ENCODE measurements around the gene MYCBPAP.
A peak's percentile ranks its signal among the peaks of the same experiment; 100 is the strongest.

MYCBPAP gene

DNA sequence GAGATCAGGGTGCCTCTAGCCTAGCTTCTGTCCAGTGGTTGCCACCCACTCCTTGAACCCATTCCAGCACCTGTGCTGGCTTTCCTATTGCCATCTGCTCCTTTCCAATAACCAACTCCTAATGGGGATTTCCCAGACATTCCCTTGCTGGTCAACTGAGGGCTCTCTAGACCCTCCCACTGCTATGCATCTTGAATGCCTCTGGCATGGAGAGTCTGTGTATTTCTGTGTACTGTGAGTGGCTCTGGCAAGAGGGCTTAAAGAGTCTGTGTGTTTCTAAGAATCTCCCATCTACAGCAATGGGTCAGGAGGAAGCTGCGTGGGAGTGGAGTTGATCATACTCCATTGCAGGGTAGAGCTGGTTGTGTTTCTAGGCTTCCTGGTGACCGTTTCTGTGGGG, 13.3 kb downstream of the MYCBPAP start:
- no peak for DNase-seq

DNA sequence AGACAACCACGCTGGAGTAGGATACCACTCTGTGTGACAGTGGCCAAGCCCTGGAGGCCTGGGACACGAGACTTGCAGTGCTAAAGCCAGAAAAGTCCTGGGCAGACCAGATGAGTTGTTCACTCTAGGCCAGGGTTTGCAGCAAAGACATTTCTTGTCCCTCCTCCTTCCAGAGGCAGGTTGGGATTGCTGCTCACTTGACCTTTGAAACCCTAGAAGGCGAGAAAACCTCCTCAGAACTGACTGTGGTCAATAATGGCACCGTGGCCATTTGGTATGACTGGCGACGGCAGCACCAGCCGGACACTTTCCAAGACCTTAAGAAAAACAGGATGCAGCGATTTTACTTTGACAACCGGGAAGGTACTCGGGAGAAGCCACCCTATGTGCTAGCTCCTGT, 14.5 kb downstream of the MYCBPAP start:
- DNase-seq = no peak

DNA sequence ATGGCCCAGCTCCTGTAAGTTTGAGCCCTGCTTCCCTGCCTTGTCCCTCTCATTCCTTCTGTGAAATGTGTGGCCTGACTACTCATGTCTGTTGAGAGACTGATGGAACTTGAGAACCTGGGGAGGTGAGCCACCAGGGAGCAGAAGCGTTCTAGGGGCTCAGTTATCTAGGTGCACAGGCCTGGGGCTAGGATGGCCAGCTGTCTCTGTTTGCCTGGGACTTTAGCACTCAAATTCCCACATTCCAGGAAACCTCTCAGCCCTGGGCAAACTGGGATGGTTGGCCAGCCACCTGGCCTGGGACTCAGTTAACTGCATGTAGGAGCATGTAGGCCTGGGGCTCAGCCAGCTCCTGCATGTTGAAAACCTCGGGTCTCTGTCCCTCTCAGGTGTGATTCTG, 15.0 kb downstream of the MYCBPAP start:
- DNase-seq = no peak

DNA sequence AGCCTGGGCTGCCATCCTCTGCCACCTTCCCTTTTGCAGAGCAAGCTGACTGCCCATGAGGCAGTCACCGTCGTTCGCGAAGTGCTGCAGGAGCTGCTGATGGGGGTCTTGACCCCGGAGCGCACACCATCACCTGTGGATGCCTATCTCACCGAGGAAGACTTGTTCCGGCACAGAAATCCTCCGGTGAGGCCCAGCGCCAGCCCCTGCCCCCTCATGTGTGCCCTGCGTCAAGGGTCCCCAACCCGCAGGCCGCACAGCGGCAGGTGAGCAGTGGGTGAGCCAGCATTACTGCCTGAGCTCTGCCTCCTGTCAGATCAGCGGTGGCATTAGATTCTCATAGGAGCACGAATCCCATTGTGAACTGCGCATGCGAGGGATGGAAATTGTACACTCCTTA, 16.6 kb downstream of the MYCBPAP start:
- DNase-seq = no peak

DNA sequence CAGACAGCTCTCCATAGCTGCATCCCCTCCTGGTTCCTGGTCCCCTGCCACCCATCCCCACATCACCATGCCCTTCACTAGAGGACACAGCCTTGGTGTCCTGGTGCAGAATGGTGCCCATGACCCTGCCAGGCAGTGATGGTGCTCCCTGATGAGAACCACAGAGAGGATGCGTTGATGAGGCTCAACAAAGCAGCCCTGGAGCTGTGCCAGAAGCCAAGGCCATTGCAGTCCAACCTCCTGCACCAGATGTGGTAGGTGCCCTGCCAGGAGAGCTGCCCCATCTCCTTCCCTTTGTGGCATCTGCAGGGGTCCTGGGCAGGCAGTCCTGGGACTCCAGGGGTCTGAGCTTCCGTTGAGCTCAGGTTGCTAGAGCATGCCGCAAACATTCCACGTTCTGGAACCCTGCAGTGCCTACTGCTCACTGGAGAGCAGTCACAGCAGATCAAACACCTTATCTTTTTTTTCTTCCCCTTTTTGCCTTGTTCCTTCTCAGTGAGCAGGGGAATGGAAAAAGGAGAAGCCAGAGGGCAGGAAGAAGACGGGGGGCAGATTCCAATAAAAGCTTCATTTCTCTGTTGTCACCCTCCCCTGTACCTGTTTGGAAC, 19.0 kb downstream of the MYCBPAP start:
- DNase-seq = no peak

DNA sequence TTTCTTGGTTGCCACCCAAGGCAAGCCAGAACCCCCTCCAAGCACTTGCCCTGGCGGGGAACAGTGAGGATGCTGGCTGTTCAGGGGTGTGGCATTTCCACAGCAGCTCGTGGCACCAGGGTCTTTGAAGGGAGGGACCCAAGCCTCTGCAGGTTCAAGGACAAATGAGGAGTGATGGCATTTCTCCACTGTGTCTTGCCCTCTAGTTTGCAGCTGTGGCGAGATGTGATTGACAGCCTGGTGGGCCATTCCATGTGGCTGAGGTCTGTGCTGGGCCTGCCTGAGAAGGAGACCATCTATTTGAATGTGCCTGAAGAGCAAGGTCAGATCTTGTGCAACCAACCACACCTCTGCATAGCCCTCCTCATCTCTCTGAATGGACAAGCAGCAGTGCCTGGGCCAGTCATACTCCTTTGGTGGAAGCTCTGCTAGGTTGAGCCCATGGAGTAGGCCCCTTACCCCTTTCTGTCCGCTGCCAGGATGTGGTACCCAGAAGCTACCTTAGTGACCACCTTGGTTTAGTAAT, 19.8 kb downstream of the MYCBPAP start:
- DNase-seq = no peak

DNA sequence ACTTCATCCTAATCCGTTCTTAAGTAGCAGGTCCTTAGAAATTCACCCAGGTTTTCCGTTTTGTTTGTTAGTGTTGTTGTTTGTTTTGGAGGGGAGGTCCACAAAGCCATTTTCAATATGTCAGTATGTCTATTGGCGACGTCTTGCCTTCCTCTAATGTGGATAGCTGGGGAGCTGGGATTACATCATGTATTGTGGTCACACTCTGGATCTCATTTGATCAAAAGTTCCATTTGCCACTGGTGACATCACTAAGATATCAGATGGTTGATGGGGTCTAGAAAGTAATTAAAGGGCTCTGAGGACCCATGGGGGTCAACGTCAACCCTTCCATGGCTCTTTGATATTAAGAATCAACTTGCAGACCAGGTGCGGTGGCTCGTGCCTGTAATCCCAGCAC, 21.6 kb downstream of the MYCBPAP start:
- DNase-seq = no peak

DNA sequence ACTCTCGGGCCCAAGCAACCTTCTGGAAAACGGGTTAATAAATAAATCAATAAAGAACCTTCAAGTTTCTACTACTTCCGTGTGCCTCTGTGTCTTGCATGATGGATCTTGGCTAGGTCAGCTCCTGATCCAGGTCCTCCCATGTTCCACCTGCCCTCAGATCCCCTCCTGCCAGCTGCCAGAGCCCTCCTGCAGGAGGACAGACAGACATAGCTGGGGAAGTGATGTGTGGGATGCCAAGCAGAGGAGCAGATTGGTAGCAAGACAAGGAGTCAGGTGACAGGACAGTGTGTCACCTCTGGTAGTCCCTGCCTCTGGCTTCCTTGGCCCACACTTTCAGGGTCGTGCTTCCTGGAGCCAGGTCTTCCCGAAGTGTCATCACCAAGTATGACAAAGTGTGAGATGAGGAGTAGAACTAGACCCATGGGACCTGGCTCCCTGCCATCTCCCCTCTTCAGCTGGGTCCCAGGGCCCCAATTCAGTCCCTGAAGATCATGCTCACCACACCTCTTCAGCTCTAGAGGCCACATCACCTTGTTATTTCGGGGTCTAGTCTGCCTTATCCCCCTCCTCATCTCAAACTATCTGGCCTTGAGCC, 23.3 kb downstream of the MYCBPAP start:
- no peak for DNase-seq

DNA sequence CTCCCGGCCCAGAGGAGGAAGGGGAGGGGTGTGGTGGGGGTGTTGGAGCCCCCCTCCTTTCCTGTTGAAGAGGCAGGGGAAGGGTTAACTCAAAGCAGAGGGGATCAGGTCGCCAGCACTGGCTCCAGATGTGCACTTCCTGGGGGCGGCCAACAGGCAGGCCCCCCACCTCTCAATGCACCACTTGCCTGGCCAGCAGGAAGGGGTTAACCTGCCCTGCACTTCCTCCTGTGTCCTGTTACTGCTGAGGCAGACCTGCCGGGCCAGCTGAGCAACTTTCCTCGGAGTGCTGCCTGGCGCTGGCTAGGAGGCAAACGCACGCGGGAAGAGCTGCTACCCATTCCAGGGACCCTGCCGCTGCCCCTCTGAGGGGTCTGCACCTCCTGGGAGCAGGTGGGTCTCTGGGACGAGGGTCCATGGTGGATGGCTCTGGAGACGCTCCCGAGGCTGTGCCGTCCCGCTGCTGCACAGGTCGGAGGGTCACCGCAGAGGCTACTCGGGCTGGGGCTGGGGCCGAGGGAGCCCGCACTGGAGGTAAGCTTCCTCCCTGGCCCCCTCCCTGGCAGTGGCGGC, 24.3 kb downstream of the MYCBPAP start, which contains the start of gene EPN3:
Gene EPN3, plus strand, starts transcription at position 284 of the 573 bp plus-strand sequence. CDS start 3,822 bp downstream, outside the sequence.
- no peak for DNase-seq

DNA sequence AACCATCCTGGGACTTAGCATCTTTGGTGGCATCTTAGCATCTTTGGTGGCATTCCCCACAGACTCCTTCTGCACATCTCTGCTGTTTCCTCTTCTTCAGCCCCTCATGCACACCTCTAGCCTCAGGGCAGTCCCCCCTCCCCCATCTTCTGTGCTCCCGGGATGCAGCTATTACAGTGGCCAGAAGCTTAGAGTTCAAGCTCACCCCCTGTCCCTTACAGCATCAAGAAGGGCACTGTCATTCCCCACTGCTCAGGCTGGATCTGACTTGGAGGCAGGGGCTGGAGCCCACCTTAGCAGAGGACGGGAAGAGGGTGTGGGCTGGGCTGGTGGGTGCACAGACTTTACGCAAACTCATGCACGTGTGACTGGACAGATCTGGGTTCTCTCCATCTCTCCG, 24.9 kb downstream of the MYCBPAP start:
- DNase-seq = no peak

DNA sequence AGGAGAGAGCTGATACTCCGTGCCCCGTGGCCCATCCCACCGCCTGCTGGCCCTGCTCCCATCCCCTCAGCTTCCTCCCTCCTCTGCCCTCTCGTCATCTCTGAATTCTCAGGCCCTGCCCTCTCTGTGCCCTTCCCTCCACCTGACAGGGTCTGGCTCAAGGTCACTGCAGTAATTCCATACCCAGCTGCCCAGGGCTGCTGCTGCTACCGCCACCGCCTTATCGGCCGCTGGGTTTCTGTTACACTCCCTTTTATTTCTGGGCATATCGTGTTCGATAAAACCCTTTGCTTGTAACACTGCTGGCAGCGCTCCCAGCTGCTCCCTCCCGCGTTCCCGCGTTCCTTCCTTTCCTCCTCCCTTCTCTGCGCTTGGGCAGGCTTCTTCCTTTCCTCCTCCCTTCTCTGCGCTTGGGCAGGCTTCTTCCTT, 25.5 kb downstream of the MYCBPAP start:
- no peak for DNase-seq

DNA sequence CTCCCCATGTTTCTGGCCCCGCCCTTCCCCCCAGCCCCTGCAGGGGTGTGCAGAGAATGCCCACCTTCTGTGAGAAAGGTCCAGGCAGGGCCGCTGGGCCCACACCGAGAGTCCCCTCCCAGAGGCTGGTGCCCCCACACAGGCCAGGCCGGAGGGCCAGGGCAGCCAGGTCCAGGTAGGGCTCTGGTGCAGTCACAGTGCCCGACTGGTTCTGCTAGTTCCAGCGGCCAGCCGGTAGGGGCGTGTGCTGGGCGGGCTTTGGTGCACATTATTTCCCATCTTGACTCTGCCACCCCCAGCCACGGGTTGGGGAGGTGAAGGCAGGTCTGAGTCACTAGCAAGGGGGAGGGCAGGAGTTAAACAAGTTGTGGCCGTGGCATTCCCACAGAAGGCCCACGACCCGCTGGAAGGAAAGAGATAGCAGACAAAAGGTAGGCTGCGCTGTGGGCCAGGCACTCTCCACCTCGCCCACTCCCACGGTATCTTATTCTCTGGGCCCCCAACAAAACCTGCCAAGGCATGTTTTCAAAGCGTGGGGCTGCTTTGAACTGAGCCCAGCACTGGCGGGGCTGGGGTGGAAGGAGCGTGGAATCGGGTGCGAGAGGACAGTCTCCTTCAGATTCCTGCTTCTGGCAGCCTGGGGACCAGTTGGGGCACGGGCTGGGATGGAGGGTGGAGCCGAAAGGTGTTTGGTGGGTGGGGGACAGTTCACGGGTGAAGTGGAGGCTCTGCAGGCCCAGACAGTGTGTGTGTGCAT, 26.2 kb downstream of the MYCBPAP start:
- peak; percentile 42 for DNase-seq

DNA sequence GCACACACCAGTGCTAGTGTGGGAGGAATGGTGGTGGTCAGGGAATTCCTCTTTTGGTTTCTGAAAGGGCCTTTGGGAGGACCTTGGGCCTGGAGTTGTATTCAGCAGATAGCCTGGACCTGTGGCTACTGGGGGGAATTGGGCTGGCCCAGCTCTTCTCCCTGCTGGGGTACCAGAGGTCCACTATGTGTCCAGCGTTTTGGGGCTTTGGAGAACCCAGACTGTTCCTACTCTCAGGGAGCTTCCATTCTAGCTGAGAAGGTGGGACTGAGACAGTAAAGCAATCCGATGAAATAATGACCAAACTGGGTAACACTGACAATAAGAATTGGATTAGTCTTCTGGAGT, 26.7 kb downstream of the MYCBPAP start:
- DNase-seq = no peak

DNA sequence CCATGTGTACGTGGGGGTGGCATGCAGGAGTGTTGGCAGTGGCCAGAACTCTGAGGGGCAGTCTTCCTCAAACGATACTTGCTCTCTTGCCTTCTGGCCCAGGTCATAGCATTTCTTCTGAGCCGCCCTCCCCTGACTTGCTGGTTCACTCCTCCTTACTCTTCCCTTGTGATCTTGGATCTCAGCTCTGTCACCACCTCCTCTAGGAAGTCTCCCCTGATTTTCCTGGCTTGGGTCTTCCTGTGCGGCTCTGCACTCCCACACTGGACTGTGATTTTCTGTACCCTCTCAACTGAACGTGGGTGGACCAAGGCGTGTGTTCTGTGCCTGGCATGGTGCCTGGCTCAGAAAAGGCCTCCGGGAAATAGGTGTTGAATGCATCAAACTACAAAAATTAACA, 27.2 kb downstream of the MYCBPAP start:
- DNase-seq = no peak

DNA sequence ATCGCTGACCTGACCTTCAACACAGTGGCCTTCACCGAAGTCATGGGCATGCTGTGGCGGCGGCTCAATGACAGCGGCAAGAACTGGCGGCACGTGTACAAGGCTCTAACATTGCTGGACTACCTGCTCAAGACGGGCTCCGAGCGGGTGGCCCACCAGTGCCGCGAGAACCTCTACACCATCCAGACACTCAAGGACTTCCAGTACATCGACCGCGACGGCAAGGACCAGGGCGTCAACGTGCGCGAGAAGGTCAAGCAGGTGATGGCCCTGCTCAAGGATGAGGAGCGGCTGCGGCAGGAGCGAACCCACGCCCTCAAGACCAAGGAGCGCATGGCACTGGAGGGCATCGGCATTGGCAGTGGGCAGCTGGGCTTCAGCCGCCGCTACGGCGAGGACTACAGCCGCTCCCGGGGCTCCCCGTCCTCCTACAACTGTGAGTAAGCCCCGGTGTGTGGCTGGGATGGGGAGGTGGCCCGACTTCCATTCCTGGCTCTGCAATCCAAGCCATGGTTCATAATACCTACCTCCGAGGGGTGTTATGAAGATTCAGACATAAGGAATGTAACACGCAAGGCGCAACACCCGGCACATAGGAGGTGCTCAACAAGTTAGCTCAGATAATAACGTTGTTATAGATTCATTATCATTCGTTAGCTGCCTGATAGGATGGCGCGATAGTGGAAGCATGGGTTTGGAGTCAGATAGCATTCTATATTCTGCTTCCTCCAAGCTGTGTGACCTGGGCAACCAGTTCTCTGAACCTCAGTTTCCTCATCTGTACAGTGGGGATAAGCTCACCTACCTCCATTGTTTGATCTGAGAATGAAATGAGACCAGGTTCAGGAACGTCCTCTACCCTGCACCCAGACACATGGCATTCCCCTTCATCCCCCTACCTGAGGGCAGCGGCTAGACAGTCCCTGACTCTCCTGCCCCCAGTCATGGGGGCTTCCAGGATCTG, 28.7 kb downstream of the MYCBPAP start:
- DNase-seq = no peak

DNA sequence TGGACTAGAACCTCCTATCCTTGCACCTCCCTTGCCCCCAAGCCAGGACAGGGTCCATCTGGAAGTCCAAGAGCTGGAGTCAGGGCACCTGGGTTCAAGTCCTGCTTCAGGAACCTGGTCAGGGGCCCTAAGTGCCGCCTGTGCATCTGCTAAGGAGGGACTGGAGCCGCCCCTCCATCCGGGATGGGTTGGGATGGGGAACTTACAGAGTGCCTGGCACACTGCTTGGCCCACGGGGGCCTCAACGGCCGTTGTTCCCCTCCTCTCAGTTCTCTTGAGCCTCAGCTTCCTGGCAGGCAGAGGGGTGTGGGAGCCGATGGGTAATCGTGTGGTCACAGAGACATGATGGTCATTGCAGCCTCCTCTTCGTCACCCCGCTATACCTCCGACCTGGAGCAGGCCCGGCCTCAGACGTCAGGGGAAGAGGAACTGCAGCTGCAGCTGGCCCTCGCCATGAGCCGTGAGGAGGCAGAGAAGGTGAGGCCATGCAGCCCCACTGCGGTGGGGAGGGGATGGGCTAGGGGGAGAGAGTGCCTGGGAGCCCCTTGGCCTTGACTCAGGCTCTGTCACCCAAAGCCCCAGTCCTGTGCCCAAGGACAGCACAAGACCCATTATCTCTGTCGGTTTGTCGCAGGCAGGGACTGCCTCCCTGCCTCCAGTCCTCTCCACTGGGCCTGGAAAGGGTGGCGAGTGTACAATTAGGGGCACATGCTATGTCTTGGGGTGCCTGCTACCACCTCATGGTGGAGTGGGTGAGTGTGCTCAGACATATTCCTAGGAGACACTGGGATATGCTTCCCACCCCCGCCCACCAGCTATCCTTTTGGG, 29.7 kb downstream of the MYCBPAP start:
- DNase-seq = no peak

DNA sequence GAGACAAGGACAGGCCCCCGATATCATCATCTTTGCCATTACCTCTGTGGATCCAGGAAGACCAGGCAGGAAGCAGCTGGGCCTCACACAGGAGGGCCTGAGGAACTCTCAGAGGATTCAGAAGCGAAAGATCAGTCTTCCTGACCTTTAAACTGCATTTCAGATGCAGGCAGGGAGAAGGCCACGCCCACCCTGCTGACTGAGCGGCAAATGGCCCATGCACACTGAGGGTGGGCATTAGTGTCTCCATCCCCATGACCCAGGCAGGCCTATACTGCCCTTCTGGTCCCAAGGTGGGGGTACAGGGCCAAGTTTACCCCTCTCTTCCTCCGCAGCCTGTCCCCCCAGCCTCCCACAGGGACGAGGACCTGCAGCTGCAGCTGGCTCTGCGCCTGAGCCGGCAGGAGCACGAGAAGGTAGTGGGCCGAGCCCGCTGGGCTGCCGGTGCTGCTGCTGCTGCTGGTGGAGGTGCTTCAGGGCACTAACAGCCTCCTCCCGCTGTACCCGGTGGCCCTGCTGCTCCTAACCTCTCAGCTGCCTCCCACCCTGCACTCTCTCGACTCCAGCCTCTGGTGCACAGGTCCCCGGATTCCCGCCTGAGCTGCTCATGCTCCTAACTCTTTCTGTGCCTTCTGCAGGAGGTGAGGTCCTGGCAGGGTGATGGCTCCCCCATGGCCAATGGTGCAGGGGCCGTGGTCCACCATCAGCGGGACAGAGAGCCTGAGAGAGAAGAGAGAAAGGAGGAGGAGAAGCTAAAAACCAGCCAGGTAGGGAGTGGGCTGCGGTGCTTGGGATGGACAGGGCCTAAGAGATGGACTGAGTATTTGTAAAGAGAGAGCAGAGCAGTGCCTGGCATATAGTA, 30.5 kb downstream of the MYCBPAP start:
- DNase-seq = no peak

DNA sequence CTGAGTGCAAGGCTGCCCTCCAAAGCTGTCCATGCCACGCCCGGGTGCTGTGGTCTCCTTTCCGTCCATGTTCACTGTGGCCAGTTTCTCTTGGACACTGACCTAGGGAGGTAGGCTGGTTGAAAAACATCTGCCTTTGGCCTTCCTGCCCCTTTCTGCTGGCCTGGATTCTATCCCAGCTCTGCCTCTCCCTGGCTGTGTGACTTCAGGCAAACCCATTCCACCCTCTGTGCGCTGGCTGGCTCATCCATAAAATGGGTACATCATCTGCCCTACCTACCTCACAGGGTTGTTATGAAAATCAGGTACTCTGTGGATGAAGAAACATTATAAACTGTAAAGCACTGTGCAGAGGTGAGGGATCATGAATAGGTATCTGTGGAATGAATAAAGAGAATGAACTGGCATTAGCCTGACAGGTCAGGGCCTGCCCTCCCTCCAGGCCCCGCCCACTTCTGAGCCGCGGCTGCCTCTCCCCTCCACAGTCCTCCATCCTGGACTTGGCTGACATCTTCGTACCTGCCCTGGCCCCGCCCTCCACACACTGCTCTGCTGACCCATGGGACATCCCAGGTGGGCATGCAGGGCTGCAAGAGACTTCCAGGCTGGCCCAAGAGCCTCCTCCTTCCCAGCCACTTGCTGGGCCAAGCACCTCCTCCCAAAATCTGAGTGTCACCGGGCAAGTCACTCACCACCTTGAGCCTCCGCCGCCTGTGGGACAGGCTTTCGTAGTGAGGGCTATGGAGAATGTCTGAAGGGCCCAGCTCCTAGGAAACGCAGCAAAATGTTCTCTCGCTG, 31.7 kb downstream of the MYCBPAP start:
- DNase-seq = no peak

DNA sequence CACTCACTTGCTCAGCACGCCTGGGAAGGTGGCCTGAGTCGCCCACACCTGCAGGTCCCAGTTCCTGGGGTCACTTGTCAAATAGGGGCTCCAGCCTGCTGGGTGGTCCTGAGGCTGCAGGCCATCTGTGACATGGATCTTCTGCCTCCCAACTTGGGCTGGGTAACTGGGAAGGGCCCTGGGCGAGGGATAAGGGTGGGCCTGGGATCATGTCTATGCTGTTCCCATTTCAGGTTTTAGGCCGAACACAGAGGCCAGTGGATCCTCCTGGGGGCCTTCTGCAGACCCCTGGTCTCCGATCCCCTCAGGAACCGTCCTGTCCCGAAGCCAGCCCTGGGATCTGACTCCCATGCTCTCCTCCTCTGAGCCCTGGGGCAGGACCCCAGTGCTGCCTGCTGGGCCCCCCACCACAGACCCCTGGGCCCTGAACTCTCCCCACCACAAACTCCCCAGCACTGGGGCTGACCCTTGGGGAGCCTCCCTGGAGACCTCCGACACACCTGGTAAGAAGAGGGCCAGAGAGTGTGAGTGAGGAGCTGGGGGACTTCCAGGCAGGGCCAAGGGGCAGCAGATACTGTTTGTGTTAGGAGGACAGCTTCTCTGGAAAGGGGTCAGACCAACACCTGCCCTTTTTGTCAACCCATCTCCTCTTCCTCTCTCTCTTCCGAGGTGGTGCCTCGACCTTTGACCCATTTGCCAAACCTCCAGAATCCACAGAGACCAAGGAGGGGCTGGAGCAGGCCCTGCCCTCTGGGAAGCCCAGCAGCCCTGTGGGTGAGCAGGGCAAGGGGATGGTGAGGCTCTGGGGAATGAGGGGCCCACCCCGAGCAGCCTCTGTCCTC, 32.5 kb downstream of the MYCBPAP start:
- DNase-seq = no peak
